HG03139 (cell line): Measurements from ENCODE around the gene GAREM2.
"Not testable (repeated sequence)": the region's sequence is repeated elsewhere in the genome, so short reads cannot be mapped to it uniquely, and the experiment has no call there.

Experiments
- ATAC-seq: cut with Tn5 transposase; IDR thresholded peaks from one replicate; pipeline ENCODE4 v1.9.1; 2021; ENCODE audit not compliant: unreplicated experiment

Gene GAREM2

GRCh38 chr2:26172871-26173775 is at the start of gene GAREM2:
GAREM2 (plus strand) TSS chr2:26173088; CDS start chr2:26173221, 133 bp downstream.
- ATAC-seq: no peak

DNA sequence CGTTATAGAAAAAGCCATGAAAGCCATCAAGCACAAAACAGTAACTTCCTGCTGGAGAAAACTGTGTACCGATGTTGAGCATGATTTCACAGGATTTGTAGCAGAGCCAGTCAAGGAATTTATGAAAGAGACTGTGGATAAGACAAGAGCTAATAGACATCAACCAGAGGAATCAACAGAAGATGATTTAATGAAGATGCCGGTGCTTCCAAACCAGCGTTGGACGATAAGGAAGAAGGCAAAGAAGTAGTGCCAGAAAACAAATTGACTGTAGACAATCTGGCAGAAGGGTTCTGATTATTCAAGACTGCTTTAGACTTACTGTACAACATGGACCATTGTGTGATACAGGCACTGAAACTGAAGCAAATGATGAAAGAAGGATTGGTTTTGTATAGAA is 49.5 kb upstream of the GAREM2 start:
- ATAC-seq: no peak

GRCh38 chr2:26126074-26126473 is 46.8 kb upstream of the GAREM2 start:
- ATAC-seq: no peak

- ATAC-seq: no peak
Observed at GRCh38 chr2:26128176-26128575, 44.7 kb upstream of the GAREM2 start.

GRCh38 chr2:26130763-26131162 is 42.1 kb upstream of the GAREM2 start:
- no peak for ATAC-seq

GRCh38 chr2:26136451-26136850 is 36.4 kb upstream of the GAREM2 start:
- ATAC-seq: no peak

- ATAC-seq: no peak
Observed at GRCh38 chr2:26139269-26140183, 33.4 kb upstream of the GAREM2 start.

DNA sequence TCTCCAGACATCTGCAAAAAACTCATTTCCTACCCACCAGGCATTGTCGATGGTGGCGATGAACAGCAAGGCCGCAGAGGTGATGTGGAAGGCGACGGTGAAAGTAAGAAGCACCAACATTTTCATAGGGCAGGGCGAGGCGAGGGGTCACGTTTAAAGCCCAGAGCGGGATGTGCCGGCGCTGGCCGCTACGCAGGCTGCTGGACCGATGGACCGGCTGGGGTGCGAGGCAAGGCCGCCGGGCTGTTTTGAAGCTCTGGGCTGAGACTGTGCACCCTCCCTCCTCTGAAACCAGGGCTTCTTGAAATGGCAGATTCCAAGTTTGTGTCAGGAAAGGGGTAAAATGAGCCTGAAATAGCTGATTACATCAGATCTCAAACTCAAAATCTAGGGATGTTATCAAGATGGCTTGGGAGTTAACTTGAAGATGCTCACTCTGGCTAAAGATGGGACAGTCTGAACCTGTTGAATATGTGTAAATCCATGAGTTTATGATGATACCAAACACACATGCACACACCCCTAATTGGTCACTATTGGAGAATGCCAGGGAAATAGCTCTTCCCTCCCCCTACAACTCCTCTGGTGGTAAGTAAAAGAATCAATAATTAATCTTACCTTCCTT is 31.6 kb upstream of the GAREM2 start:
- ATAC-seq: no peak

DNA sequence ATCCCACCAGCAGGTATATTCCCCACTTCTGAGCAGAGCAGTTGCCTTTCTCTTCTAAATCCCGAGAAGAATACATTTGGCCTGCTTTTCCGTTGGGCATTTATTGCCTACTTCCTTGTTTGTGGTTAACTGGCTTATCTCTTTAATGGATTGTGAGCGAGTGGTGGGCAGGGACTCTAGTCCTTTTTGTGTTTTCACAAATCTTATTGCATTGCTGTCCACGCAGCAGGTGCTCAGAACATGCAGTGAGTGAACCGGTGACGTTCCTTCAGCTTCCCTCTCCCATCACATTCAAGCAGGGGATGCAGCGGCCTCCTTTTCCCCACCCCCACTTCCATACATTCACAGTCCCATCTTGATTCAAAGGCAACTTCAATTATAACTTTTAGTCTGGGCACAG is 28.9 kb upstream of the GAREM2 start:
- no peak for ATAC-seq

- no peak for ATAC-seq
Observed at GRCh38 chr2:26144953-26145680, 27.8 kb upstream of the GAREM2 start.

DNA sequence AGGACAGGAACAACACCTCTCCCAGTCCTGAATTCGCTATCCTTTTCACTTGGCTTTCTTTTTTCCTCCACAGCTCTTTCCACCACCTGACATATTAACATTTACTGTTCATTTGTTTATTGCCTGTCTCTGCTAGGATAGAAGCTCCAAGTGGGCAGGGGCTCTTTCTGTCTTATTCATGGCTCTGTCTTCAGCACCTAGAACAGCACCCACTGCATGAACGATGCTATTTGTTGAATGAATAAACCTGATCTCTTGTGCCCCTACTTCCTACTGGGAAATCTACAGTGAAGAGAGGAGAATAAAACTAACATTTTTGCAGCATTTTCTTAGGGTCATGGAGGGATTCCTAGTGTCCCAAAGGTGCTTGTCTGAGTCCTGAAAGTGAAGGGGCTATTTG is 24.4 kb upstream of the GAREM2 start:
- ATAC-seq: no peak

DNA sequence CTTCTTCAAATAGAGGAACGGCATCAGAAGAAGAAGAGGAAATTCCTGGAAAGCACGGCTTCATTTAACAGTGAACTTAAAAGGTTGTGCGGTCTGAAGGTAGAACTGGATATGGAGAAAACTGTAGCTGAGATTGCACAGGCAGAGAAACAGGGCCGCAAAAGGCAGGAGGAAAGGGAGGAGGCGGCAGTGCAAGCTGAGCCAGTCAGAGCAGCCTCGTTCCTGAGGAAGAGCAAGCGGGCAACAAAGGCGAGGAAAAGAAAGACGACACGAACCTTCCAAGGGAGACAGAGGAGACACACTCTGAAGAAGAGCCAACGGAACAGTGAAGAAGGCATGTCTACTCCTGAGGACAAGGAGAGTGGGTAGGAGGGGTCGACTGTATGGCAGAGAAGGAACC is 22.6 kb upstream of the GAREM2 start:
- no peak for ATAC-seq

DNA sequence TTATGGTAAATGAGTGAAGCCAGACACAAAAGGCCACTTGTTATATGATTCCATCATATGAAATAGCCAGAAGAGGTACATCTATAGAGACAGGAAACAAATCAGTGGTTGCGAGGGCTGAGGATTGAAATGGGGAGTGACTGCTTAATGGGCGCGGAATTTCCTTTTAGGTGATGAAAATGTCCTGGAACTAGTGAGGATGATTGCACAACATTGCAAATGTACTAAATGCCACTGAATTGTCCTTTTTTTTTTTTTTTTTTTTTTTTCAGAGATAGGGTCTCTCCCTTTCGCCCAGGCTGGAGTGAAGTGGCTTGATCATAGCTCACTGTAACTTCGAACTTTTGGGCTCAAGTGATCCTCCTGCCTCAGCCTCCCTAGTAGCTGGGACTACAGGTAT is 15.3 kb upstream of the GAREM2 start:
- no peak for ATAC-seq

DNA sequence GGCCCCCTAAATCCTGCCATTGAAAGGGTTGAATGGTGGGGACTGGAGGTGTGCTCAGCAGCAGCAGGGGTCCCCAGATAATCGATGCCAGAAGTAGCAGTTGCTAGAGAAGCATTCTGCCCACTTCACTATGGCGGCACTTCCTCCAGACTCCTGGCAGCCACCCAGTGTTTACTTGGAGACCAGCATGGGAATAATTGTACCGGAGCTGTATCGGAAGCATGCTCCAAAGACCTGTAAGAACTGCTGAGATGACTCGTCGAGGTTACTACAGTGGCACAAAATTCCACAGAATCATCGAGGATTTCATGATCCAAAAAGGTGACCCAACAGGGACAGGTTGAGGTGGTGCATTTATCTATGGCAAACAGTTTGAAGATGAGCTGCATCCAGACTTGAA is 11.0 kb upstream of the GAREM2 start:
- no peak for ATAC-seq

GRCh38 chr2:26162963-26163362 is 9.9 kb upstream of the GAREM2 start:
- ATAC-seq: no peak

GRCh38 chr2:26164231-26164630 is 8.7 kb upstream of the GAREM2 start:
- no peak for ATAC-seq

GRCh38 chr2:26164641-26165211 is 8.2 kb upstream of the GAREM2 start:
- no peak for ATAC-seq

- ATAC-seq: no peak
Observed at GRCh38 chr2:26165403-26165802, 7.5 kb upstream of the GAREM2 start.

DNA sequence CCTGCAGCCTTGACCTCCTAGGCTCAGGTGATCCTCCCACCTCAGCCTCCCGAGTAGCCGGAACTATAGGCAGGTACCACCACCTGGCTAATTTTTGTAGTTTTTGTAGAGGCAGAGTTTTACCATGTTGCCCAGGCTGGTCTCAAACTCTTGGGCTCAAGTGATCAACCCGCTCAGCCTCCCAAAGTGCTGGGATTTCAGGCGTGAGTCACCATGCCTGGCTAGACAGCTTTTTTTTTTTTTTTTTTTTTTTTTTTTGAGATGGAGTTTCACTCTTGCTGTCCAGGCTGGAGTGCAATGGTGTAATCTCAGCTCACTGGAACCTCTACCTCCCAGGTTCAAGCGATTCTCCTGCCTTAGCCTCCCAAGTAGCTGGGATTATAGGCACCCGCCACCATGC is 6.3 kb upstream of the GAREM2 start:
- not testable (repeated sequence) for ATAC-seq

DNA sequence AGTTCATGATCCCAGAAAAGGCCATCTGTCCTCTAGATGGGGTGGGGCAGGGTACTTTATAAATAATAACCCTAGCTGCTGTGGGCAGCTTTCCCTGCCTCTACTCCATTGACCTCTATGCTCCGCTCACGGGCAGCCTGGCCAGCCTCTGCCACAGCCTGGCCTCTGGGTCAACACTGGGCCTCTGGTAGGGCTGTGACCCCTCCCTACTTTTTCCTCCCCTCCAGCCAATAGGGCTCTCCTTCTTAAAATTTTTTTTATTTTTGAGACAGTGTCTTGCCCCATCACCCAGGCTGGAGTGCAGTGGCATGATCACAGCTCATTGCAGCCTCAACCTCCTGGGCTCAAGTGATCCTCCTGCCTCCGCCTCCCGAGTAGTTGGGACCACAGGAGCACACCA is 4.1 kb upstream of the GAREM2 start:
- ATAC-seq: no peak
